GM04504 (cell line): ENCODE measurements around the gene PITX3.
"Not testable (repeated sequence)": the region's sequence is repeated elsewhere in the genome, so short reads cannot be mapped to it uniquely, and the experiment has no call there.

Source experiments
- DNase-seq: peaks from one replicate; pipeline ENCODE4 v3.0.0-alpha.2; 2012; ENCODE audit warnings: low read depth

The PITX3 gene

DNA sequence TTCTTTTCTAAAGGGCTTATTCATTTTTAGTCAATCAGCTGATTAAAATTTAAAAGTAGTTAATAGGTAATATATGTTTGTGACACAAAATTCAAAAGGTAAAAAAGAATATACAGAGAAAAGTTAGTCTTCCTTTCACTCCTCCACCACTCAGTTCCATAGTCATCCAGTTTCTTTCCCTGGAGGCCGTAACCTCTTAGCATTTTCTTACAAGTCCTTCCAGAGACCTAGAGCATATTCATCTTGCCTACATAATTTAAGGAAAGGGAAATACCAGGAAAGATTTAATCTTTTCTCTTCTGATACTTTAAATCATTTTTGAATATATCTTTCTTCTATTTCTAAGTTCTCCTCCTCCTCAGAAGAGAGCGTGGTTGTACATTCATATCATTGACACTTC, 14.1 kb upstream of the PITX3 start:
- no peak for DNase-seq

DNA sequence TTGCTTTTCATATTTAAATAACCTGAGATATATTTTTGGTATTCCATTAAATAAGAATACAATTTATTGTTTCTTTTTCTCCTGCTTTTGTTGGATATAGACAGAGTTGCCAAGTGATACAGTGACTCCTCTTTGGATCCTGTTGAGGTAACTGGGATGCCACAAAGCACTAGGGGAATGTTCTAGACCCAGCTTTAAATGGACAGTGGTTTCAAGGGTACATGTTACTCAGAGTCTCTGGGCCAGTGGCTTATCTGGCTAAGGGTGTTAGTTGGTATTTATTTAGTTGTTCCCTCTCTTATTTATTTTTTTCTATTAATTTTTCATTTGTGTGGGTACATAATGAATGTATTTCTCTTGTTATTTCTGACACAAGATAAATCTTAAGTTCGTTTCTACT, 13.1 kb upstream of the PITX3 start:
- DNase-seq, result no peak

DNA sequence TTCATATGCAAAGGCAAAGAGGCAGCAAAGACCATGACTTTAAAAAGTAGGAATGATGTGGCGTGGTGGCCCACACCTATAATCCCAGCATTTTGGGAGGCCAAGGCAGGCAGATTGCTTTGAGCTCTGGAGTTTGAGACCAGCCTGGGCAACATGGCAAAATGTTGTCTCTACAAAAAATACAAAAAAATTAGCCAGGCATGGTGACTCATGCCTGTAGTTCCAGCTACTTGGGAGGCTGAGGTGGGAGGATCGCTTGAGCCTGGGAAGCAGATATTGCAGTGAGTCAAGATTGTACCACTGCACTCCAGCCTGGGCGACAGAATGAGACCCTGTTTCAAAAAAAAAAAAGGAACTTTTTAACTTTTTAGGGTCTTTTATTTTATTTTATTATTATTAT, 11.2 kb upstream of the PITX3 start:
- not testable (repeated sequence) for DNase-seq

DNA sequence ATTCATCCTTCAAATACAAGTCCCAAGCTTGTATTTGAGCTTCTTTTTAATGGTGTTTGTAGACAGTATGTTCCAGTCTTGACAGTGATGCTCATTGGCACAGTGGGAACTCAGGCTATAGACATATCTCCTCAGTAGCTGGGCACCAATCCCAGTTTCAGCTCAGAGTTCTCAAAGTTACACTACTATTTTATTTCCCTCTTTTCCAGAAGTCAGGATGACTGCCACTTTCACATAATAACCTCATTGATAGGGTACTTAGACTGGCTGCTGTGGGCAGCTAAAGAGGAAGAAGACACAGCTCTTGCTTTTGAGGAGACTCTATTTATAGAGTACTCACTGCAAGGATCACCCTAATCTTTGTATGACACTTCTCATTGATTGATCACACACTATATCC, 6.4 kb upstream of the PITX3 start:
- DNase-seq, result no peak

DNA sequence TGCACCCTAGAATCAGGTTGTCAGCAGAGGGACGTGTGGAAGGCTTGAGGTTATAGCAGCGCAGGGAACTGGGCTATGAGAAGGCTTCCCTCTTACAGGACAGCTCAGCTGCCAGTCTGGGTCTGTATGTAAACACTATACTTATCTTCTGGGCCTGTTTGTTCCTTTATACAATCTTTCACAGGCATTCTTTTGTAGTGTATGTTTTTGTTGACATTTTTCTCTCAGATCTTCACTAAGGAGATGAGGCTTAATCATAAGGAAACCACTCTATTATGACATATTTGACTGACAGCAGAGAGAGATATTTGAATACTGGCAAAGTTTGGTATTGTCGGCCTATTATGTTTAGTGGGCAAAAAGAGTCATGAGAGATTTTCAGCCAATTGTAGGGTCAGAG, 4.9 kb upstream of the PITX3 start:
- no peak for DNase-seq

DNA sequence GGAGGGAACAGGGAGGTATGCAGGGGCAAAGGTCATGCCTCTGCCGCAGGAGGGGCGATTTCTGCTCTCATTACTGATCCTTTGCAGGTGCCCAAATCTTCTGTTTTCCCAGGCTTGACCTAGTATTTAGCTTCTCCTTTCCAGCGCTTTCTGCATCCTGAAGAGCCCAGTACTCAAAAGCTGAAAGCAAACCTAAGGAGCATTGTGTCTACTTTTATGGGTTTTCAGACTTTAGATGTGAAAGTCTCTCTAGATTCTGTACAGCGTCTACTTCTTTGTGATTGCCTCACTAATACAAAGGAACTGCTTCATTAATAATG, 4.6 kb upstream of the PITX3 start:
- no peak for DNase-seq

DNA sequence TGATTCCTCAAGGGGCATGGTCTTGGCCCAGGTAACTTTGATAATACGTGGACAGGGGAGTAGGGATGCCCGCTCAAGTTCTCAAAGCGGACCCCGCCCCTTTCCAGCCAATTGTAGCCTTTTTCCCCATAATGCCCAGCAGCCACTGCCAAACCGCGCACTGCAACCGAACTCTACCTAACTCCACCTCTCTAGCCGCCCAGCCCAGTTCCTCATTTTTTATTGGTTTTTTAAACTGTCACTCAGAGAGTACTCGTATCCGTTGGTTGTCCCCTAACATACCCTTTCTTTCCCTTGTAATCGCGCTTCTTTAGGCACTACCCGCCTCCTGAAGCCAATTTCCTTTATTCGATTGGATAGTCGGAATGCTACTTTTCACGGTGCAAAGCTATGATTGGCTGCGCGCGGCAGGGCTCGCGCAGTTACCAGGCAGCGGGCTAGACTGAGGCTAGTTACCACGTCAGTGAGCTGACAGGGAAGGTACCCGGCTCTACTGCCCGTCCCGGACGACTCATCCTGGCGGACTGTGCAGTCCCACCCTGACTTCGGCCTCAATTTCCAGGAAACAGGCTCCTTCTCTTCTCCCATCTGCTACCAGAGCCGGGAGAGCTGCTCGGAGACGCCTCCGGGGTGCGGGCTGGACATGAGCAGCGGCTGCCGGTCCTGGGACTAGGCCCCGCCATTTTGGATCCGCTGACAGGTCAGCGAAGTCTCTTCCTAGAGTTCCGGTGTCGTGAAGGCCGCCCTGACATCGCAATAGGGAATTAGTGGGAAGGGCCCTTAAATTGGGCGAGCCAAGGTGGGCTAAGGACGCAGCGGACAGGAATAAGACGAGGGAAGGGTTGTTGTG, 4.0 kb upstream of the PITX3 start, which contains the start of gene GBF1:
Gene GBF1, plus strand, starts transcription at position 451 of the 850 bp plus-strand sequence. CDS start 13,407 bp downstream, outside the sequence.
- DNase-seq, result peak; percentile 99

DNA sequence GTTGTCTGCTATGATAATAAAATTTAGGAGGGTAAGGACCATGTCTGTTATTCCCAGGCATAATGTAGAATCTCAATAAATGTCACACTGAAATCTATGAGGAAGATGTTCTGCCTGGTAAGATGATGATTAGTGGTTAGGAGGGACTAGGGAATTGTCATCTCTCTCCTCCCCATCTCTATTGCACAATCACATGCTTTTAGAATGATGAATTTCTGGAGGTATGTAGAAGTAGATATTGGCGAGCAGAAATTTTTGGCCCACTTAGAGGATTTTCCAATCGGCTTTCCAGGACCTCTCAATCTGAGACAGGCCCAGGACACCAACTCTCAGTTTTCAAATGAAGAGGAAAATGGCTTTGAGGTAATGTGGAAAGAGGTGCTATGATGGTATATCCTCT, 2.0 kb upstream of the PITX3 start:
- peak; percentile 74 for DNase-seq

DNA sequence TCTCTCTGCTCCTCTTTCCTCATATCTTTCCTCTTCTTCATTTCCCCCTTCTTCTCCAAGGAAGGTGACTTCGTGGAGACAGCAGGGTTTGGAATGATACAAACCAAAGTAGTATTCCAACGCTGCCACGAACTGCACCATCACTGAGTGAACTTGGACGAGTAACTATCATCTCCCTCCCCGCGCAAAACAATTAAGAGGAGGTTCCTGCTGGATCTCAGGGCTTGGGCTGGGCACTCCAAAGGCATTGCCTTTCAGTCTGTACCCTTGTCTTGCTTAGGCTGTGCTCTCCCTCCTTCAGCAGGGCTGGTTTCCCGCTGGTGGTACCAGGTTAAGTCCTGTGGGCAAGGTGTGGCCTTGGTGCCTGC, 790 bp upstream of the PITX3 start:
- no peak for DNase-seq

DNA sequence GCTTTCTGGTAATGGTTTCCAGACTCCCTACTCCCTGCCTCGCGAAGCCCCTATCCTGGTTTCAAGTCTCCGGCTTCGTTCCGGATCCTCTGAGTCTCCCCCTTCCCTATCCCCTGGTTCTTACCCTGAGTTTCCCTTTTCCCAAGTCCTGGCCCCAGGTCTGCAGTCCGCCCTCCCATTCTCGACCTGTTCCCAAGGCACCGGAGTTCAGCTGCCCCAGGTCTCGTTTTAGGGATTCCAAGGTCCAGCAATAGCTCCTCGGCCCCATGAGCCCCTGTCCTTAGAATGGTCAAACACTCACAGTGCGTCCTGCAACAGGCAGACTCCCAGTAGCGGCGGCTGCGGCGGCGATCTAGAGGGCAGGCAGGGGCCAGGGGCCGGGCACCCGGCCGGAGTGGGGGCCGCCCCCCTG, 274 bp downstream of the PITX3 start:
- DNase-seq, result no peak

DNA sequence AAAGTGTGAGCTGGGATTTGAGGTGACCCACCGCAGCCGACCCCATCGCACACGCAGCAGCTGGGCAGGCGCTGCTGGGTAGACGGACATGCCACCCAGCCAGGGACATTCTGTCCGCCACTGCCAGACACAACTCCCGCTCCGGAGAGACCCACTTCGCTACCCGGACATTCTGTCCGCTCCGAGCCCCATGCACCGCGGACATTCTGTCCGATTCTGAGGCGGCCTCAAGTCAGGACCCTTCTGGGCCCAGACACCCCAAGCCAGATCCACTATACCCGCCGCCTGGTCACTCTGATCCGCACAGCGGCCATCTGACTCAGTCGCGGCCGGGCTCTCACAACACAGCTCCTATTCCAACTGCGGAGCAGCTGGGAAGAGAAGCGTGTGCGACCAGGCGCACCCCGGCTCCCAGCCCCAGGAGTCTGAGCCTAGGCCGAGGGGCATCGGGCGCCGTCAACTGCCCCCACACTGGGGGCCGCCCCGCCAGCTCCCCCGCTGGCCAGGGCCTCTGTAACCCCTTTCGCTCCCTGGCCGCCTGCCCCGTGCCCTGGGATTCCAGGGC, 763 bp downstream of the PITX3 start:
- DNase-seq, result no peak

DNA sequence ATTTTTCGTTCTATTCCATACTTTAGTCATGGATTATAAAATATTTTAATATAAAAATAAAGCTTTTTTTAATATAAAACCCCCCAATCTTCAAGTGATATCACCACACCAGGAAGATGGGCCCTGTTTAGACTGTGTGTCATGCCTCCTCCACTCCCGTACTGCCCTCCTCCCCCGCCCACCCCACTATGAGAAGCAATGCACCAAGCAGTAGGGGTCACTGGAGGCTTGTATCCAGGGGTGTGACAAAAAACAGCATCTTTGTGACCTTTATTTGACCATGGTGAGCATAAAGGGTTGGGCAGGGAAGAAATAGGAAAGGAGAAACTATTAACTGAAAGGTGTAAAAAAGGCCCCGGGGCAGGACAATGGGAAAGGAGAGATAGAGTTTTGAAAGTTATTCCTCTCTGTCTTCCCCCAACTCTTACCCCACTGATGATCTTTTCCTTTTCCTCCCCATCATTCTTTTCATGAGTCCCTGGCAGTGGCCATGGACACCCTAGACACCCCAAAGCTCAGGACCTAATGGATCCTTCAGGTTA, 3.5 kb downstream of the PITX3 start:
- DNase-seq, result no peak

DNA sequence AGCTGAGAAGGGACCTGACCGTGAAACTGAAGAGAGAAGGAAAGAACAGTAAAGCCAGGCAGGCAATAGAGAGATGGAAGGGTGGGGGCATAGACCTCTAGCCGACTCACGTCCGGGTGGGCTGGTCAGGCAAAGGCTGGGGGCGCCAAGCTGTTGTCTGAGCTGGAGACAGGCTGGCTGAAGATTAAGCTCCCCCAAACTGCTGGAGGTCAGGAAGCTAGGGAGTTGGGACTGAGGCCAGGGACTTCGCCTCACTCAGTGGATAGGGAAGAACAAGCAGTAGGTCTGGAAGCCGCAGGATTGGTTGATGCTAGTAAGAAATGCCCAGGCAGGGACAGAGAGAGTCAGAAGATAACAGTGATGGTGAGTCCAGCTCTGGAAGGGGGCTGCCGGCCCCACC, 5.3 kb downstream of the PITX3 start:
- DNase-seq, result no peak

DNA sequence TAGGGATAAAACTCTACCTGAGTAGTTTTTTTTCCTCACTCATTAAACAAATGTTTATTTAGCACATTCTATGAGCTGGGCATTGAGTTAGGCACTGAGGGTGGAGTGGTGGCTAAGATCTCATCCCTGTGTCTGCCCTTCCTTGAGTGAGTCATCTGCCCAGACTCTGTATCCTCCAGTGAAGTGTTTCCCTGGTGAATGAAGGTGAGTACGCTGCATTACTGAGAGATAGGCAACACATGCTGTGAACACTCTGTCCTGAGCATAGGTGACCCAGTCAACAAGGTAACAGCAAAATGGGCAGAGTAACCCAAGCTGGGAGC, 5.8 kb downstream of the PITX3 start:
- DNase-seq, result no peak

DNA sequence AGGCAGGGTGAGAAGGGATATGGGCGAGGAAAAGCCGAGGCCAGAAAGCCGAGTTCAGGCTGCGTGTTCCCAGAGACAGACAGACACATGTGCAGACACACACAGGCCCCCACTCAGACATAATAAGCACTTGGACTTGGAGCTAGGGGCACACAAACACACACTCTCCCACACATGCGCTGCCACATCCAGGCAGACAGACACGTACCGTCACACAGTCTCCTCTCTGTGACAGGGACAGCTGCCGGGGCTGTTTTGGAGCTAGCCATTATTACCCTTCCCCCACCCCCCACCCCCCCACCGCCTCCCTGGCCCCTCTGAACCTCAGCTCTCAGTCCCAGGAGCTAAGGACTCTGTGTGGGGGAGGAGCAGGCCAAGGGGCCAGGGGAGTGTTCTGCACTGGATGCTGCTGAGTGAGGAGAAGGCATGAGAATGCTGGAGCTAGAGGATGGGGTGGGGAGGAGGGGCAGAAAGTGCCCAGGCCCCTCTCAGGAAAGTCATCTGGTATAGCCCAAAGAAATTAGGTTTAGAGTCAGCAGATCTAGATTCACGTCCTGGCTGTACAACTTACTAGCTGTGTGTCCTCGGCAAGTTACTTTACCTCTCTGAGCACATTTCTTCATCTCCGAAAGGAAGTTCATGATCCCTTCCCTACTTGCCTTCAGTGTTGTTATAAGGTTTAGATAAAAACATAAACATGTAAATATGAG, 6.3 kb downstream of the PITX3 start:
- no peak for DNase-seq

DNA sequence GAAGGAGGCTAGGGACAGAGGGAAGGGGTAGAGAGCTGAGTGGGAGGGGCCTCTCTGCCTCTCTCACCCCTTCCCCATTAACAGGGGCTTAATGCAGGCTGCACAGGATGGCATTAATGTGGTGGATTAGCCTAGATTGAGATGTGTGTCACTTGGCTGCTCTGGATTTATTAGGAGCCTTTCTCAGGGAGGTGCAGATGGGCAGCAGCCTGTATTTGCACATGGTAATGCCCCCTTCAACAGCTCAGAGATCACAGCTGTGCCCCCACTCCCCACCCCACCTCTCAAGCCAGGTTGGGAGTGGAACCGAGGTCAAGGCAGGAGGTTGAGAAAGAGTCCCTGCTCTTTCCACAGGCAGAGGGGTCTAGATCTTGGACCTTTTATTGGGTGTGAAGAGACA, 7.3 kb downstream of the PITX3 start:
- DNase-seq, result no peak

DNA sequence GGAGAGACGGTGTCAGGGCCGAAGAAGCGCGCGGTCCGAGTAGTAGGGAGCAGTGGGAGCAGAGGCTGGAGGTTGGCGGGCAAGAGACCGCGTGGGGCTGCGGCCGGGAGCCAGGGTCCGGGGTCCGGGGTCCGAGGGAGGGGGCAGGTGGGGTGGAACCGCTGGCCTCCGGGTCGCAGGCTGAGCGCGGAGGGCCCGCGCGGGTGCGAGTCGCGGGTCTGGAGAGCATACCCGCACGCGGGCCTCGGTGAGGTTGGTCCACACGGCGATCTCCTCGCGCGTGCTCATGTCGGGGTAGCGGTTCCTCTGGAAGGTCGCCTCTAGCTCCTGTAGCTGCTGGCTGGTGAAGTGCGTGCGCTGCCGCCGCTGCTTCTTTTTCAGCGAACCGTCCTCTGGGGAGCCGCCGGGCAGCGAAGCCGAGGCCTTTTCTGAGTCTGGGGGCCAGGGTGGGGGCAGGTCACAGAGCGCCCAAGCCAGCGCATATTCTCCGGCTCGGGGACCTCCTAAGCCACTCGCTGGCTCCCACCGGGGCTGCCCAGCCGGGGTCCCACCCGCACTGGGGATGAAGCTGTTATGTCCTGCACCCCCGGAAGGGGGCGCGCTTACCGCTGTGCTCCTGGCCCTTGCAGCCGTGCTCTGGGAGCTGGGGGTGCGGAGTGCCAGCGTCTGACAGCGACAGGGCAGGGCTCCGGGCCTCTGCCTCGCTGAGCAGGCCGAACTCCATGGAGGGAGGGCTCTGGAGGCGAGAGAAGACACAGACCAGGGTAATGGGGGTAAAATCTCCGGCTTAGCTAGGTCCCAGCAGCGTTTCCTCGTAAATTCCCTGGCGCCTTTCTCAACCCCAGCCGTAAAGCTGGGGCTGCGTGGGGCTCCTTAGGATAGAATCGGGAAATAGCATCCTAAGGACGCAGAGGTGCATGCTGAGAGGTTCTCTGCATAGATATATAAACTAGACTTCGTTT, 9.7 kb downstream of the PITX3 start:
- DNase-seq, result no peak

DNA sequence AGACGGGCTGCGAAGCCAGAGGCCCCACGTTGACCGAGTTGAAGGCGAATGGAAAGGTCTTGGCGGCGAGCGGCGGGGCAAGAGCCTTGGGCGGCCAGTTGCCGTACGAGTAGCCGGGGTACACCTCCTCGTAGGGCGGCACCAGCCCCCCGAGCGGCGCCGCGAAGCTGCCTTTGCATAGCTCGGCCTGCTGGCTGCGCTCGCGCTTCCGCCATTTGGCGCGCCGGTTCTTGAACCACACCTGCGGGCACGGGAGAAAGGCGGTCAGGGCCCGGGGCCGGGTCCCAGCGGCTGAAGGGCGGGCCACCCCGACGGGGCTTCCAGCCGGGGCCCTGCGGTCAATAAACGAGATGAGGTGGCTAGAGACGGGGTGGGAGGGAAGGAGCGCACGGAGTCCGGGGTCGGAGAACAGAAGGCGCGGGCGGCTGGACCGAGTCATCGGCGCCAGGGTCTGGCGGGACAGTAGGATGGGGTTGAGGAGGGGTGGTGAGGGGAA, 10.4 kb downstream of the PITX3 start:
- no peak for DNase-seq

DNA sequence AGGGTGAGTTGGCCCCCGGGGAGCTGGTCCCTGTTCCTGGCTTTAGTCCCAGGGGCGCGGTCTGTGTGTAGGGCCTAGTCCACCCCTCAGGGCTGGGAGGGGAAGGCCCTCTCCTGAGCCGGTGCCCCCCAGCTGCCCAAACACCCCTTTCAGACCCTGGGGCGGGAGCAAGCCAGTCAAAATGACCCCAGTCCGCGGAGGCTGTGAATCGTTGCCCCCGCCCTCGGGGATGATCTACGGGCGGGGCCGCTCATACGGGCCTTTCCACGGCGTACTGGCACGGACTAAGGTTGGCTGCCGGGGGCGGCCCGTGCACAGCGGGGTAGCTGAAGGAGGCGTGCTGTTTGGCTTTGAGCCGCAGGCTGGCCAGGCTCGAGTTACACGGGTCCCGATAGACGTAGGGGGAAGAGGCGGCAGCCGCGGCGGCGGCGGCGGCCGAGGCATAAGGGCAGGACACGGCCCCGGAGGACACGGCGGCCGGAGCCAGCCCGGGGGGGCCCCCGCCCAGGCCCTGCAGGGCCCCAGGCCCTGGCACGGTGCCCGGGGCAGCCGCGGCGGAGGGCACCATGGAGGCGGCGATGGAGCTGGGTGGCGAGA, 10.9 kb downstream of the PITX3 start:
- DNase-seq, result no peak

DNA sequence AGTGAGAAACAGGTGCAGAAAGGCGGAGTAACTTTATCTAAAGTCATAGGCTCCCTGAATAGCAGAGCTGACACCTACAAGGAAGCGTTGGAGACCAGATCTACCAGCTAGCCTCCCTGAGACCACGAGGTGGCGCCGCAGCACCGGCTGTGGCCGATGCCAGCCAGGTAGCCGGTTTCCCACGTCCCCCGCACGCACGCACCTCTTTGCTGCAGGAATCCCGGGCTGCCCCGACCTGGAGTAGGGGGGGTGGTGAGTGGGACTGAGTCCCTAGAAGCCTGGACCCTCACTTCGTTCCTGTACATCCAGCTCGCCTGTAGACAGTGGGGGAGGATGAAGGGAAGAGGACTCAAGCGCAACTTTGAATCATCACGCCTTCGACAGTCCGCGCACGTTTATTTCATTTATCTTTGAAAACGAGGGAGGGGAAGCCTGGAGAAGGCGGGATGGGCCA, 11.5 kb downstream of the PITX3 start:
- peak; percentile 42 for DNase-seq

DNA sequence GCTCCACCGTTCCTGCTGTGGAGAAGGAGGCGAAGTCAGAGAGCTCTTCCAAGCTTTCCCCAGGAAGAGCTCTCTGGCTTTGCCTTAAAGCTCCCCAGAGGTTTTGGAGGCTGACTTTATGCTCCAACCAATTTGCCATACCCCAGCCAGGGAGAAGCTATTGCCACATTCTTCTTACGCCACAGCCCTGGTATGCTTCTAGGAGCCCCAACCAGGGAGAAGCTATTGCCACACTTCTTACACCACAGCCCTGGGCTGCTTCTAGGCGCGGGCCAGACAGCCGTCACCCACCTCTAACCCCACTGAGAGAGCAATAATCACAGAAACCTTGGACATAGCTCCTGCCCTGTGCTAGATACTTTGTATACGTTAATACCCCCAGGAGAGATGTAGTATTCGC, 14.3 kb downstream of the PITX3 start:
- peak; percentile 53 for DNase-seq

DNA sequence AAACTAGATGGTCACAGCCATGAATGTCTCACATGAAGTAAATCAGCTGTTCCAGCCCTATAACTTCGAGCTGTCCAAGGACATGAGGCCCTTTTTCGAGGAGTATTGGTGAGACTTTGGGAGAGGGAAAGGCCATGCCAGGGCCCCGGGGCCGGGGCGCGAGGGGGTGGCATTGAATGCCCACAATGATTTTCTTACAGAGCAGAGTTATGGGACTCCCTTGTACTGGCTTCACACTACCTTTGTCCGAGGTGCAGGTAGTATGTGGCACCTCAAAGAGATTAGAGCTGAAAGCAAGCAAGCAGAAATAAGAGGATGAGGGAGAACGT, 14.8 kb downstream of the PITX3 start:
- DNase-seq, result no peak
